Natural killer cell (primary cell): ENCODE measurements around the gene TSPAN18. TPM values are rescaled to one million over a fixed set of nuclear protein-coding genes. Genes with fewer than 3 reads are reported as not detected.

Experiments used
- ATAC-seq, 3 donors: fragments of 150-1000 bp in 2 of 3; fragments of 200-7000 bp in 1 of 3; cut with Tn5 transposase; 1 replicate in 1 of 3; 2 replicates in 2 of 3; pipeline ENCODE4 v1.10.0; 2021; ENCODE audit warnings: mild to moderate bottlenecking in 2 of 3, moderate library complexity in 2 of 3
- DNase-seq, 2 donors: peaks; one replicate each; pipeline versions ENCODE4 v3.0.0 to v3.0.0-alpha.2; 2013 to 2021; ENCODE audit warnings: mixed read lengths in 1 of 2
- H3K27ac ChIP-seq: one replicate; pipeline ENCODE4 v1.5.1; 2013; ENCODE audit warnings: mild to moderate bottlenecking, low read length
- H3K27me3 ChIP-seq: one replicate; pipeline ENCODE4 v1.6.1; 2013; ENCODE audit warnings: low read length; ENCODE audit not compliant: control insufficient read depth, insufficient read depth
- H3K36me3 ChIP-seq: one replicate; pipeline ENCODE4 v1.6.1; 2013; ENCODE audit warnings: low read length; ENCODE audit not compliant: control insufficient read depth, insufficient read depth
- H3K4me1 ChIP-seq: one replicate; pipeline ENCODE4 v1.6.1; 2013; ENCODE audit warnings: low read length; ENCODE audit not compliant: control insufficient read depth, insufficient read depth
- H3K4me3 ChIP-seq: one replicate; pipeline ENCODE4 v1.5.1; 2013; ENCODE audit warnings: low read length
- H3K9me3 ChIP-seq: one replicate; pipeline ENCODE4 v1.6.1; 2013; ENCODE audit warnings: low read length; ENCODE audit not compliant: control insufficient read depth, insufficient read depth
- H3K27ac Mint-ChIP-seq, 2 donors: one replicate each; pipeline ENCODE4 v1.8.0; 2022; ENCODE audit warnings: mild to moderate bottlenecking in 2 of 2, mixed read lengths in 2 of 2, moderate library complexity in 1 of 2
- H3K27me3 Mint-ChIP-seq, 2 donors: one replicate each; pipeline ENCODE4 v1.8.0; 2022; ENCODE audit warnings: low read depth in 2 of 2, mixed read lengths in 2 of 2
- H3K36me3 Mint-ChIP-seq: one replicate; pipeline ENCODE4 v1.8.0; 2022; ENCODE audit warnings: mixed read lengths
- H3K4me1 Mint-ChIP-seq, 2 donors: one replicate each; pipeline ENCODE4 v1.8.0; 2022; ENCODE audit warnings: mixed read lengths in 2 of 2
- H3K4me3 Mint-ChIP-seq: one replicate; pipeline ENCODE4 v1.8.0; 2022; ENCODE audit warnings: mild to moderate bottlenecking, moderate library complexity, mixed read lengths
- H3K9me3 Mint-ChIP-seq, 2 donors: one replicate each; pipeline ENCODE4 v1.8.0; 2022; ENCODE audit warnings: mixed read lengths in 2 of 2
- CTCF ChIP-seq: fragments of 200-600 bp; IDR thresholded peaks from one replicate; pipeline ENCODE4 v1.8.0; 2022; ENCODE audit warnings: antibody characterized with exemption
- WGBS: methylation state at CpG from one replicate; pipeline ENCODE4 v1.1.7; 2013; ENCODE audit warnings: missing lambda C conversion rate; ENCODE audit not compliant: insufficient coverage; 5-methylcytosine and 5-hydroxymethylcytosine counted together
- intact Hi-C: fragments of 100-400 bp; cut with micrococcal nuclease; formaldehyde crosslinking; loops from one replicate; pipeline ENCODE4 v1.14.2; 2022
- total RNA-seq, 4 donors: library from RNA; stranded (reverse); fragments of 120-200 nt in 1 of 4; gene quantifications; one replicate each; pipeline versions ENCODE4 v1.2.3 to v1.2.4, GENCODE V29; 2013 to 2022

TSPAN18 gene
- total RNA-seq, 3 donors from 2014 or later (not counting 1 experiment from before 2014, with no cell fraction given), result 1.9 to 2.4 (median 2.3) TPM

GRCh38 chr11:44797886-44798606, 71.3 kb downstream of the TSPAN18 start:
- Histone ChIP-seq H3K36me3 (no peaks in the 10 kb centered on the region), H3K9me3 (no peaks in the 10 kb centered on the region), H3K4me3 (no peak overlapping the region), H3K27ac (no peak overlapping the region), H3K27me3 (no peaks in the 10 kb centered on the region), H3K4me1 (no peaks in the 10 kb centered on the region)
- no peak overlapping the region for H3K27ac Mint-ChIP-seq
- no peak overlapping the region for H3K4me3 Mint-ChIP-seq
- no peak for ATAC-seq
- no peak for TF ChIP-seq CTCF
- no peaks in the 10 kb centered on the region for H3K36me3 Mint-ChIP-seq
- H3K4me1 Mint-ChIP-seq, result no peaks in the 10 kb centered on the region
- H3K27me3 Mint-ChIP-seq, result peaks cover 20 to 22% of the 10 kb centered on the region in 2 donors
- intact Hi-C loops, result no loop called here
- DNase-seq, result no peak
- no peaks in the 10 kb centered on the region for H3K9me3 Mint-ChIP-seq
- WGBS, result 79% methylated on average over 8 of the region's 8 CpGs

- no peak overlapping the region for H3K27ac Mint-ChIP-seq
- Histone ChIP-seq H3K4me1 (no peaks in the 10 kb centered on the region), H3K9me3 (no peaks in the 10 kb centered on the region), H3K27ac (no peak overlapping the region), H3K4me3 (no peak overlapping the region), H3K36me3 (no peaks in the 10 kb centered on the region), H3K27me3 (no peaks in the 10 kb centered on the region)
- peaks cover 25 to 27% of the 10 kb centered on the region in 2 donors for H3K27me3 Mint-ChIP-seq
- no peaks in the 10 kb centered on the region for H3K9me3 Mint-ChIP-seq
- H3K36me3 Mint-ChIP-seq, result no peaks in the 10 kb centered on the region
- DNase-seq (no peak), ATAC-seq (no peak)
- intact Hi-C loops, result no loop called here
- H3K4me3 Mint-ChIP-seq, result no peak overlapping the region
- TF ChIP-seq CTCF, result no peak
- H3K4me1 Mint-ChIP-seq, result no peaks in the 10 kb centered on the region
Measured at GRCh38 chr11:44798607-44798972, 71.8 kb downstream of the TSPAN18 start.

- Histone ChIP-seq H3K36me3 (no peaks in the 10 kb centered on the region), H3K27me3 (no peaks in the 10 kb centered on the region), H3K9me3 (no peaks in the 10 kb centered on the region), H3K4me3 (no peak overlapping the region), H3K4me1 (no peaks in the 10 kb centered on the region), H3K27ac (no peak overlapping the region)
- Mint-ChIP-seq H3K9me3 (no peaks in the 10 kb centered on the region), H3K27ac (no peak overlapping the region), H3K36me3 (no peaks in the 10 kb centered on the region), H3K27me3 (peaks cover 22 to 29% of the 10 kb centered on the region in 2 donors), H3K4me1 (no peaks in the 10 kb centered on the region), H3K4me3 (no peak overlapping the region)
- DNase-seq (no peak), ATAC-seq (no peak)
- 84% methylated on average over 10 of the region's 10 CpGs for WGBS
- no peak for TF ChIP-seq CTCF
- intact Hi-C loops, result no loop called here
Measured at GRCh38 chr11:44799012-44799411, 72.2 kb downstream of the TSPAN18 start.

GRCh38 chr11:44802347-44802746, 75.6 kb downstream of the TSPAN18 start:
- H3K27me3 ChIP-seq, result no peaks in the 10 kb centered on the region
- no peak for TF ChIP-seq CTCF
- Mint-ChIP-seq H3K4me1 (no peaks in the 10 kb centered on the region), H3K36me3 (no peaks in the 10 kb centered on the region), H3K27ac (no peak overlapping the region), H3K27me3 (peaks cover 24 to 29% of the 10 kb centered on the region in 2 donors), H3K9me3 (no peaks in the 10 kb centered on the region), H3K4me3 (no peak overlapping the region)
- H3K4me1 ChIP-seq, result no peaks in the 10 kb centered on the region
- no peaks in the 10 kb centered on the region for H3K9me3 ChIP-seq
- no peak overlapping the region for H3K4me3 ChIP-seq
- H3K27ac ChIP-seq, result no peak overlapping the region
- DNase-seq, result no peak
- no peaks in the 10 kb centered on the region for H3K36me3 ChIP-seq
- intact Hi-C loops, result no loop called here
- no peak for ATAC-seq
